Spleen (tissue), 11 donors: ENCODE data around the gene CELSR3. TPM values are rescaled to one million over a fixed set of nuclear protein-coding genes. Genes with fewer than 3 reads are reported as not detected.

Experiments
- DNase-seq: peaks from one replicate; pipeline ENCODE4 v3.0.0-alpha.2; 2020
- H3K27ac ChIP-seq, 8 donors: fragments of 200-600 bp; sonication (generic) in 7 of 8; 1 replicate in 4 of 8; 2 replicates in 4 of 8; pipeline versions ENCODE4 v1.5.0 to v1.8.0; 2016 to 2021; ENCODE audit warnings: inconsistent platforms in 4 of 8, mild to moderate bottlenecking in 4 of 8, moderate library complexity in 1 of 8
- H3K27me3 ChIP-seq, 7 donors: fragments of 200-600 bp; sonication (generic) in 6 of 7; replicated peaks in 1 of 7; 1 replicate in 4 of 7; 2 replicates in 3 of 7; pipeline versions ENCODE4 v1.5.0 to v1.8.0; 2016 to 2021; ENCODE audit warnings: inconsistent platforms in 3 of 7, mild to moderate bottlenecking in 1 of 7
- H3K36me3 ChIP-seq, 6 donors: fragments of 200-600 bp; sonication (generic) in 5 of 6; 1 replicate in 4 of 6; 2 replicates in 2 of 6; pipeline versions ENCODE4 v1.5.0 to v1.8.0; 2016 to 2021; ENCODE audit warnings: inconsistent platforms in 2 of 6
- H3K4me1 ChIP-seq, 6 donors: fragments of 200-600 bp; sonication (generic) in 5 of 6; 1 replicate in 3 of 6; 2 replicates in 3 of 6; pipeline versions ENCODE4 v1.5.0 to v1.8.0; 2016 to 2021; ENCODE audit warnings: inconsistent platforms in 3 of 6
- H3K4me3 ChIP-seq, 8 donors: fragments of 200-600 bp; sonication (generic) in 7 of 8; 1 replicate in 4 of 8; 2 replicates in 4 of 8; pipeline versions ENCODE4 v1.5.0 to v1.8.0; 2016 to 2021; ENCODE audit warnings: inconsistent platforms in 4 of 8, mild to moderate bottlenecking in 4 of 8, moderate library complexity in 2 of 8
- H3K9me3 ChIP-seq, 8 donors: fragments of 200-600 bp; sonication (generic) in 7 of 8; 1 replicate in 4 of 8; 2 replicates in 4 of 8; pipeline versions ENCODE4 v1.5.0 to v1.8.0; 2016 to 2021; ENCODE audit warnings: inconsistent platforms in 4 of 8
- POLR2A ChIP-seq, 3 donors: fragments of 450-650 bp; IDR thresholded peaks; one replicate each; pipeline ENCODE4 v1.5.1; 2017; ENCODE audit warnings: antibody characterized with exemption in 3 of 3, mild to moderate bottlenecking in 1 of 3
- POLR2AphosphoS5 ChIP-seq, 3 donors: sonication (generic); formaldehyde crosslinking; IDR thresholded peaks; one replicate each; pipeline ENCODE4 v1.5.1; 2017; ENCODE audit warnings: antibody characterized with exemption in 3 of 3
- WGBS, 5 donors: extraction: QIAGEN DNeasy Blood & Tissue Kit in 3 of 5; methylation state at CpG; one replicate each; pipeline versions ENCODE4 v1.1.5 to v1.1.7; 2013 to 2018; 5-methylcytosine and 5-hydroxymethylcytosine counted together
- intact Hi-C: fragments of 100-400 bp; cut with DNase I; formaldehyde crosslinking; loops from one replicate; pipeline ENCODE4 v1.15.0; 2023; ENCODE audit warnings: low total_unique reads
- polyA plus RNA-seq, 3 donors: library from polyadenylated mRNA; stranded (reverse); fragments of 200-250 nt; gene quantifications; one replicate each; pipeline ENCODE4 v1.2.1, GENCODE V29; 2013
- total RNA-seq, 7 donors: library from RNA; depleted of rRNA in 3 of 7; stranded (reverse); fragments of >200 nt in 3 of 7; fragmentation: NEBNext Ultra II Directional in 4 of 7; extraction: Animal tissue kit (Norgen Biotek cat#: 25700) in 4 of 7; gene quantifications; one replicate each; pipeline versions ENCODE4 v1.1.0 to v1.2.1, GENCODE V29; 2016 to 2021
- TF ChIP-seq, protein P1 (sequence below), 11 experiments: fragments of 200-600 bp in 7 of 11; fragments of 450-650 bp in 4 of 11; sonication (generic) in 4 of 11; IDR thresholded peaks in 8 of 11; conservative IDR thresholded peaks in 3 of 11; 1 replicate in 7 of 11; 2 replicates in 4 of 11; pipeline versions ENCODE4 v1.4.0 to v1.8.0; 2016 to 2021; ENCODE audit warnings: antibody characterized with exemption in 11 of 11, inconsistent platforms in 4 of 11, mild to moderate bottlenecking in 1 of 11
- donor health status: healthy with polysubstance abuse.
- donor health status: DM: no; HTN: no; CAD: no; lungs with moderate emphysema.
- donor health status: DM: no; HTN: no; CAD: no.
- donor health status: Bipolar disorder and iron deficiency.
- donor health status: healthy.
- donor health status: DM: no; HTN: no; CAD: no.
- donor health status: DM: yes; HTN: yes; CAD: no.

Gene CELSR3
- total and polyA plus RNA-seq, 10 donors = 0.56 to 2.7 (median 1.9) TPM

DNA sequence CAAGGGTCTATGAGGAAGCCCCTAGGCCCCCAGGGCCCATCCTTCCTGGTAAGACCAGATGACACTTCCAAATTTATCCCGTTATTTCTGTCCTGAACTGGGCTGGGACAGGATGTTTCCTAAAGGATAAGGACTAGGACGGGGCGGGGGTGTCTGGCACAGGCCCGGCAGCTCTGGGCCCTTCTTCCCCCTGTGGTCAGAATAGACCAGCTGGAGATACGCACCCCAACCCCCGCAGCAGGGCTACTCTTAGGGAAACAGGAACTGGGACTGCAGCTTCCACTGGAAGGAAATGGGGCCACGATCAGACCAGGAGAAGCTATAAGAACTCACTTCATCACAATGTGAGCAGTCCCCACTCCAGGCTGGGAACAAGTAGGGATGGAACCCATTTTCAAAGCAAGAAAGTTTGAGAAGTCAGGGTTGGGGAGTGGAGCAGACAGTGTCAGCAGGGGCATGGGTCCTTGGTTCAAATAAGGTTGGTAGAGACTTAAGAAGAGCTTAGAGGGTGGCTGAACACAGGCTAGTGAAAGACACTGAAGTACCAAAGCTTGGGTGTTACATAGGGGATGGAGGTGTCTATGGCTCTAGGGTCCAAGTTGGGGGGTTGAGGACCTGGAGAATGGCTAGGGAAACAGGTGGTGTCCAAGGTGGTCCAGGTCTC, 21.9 kb upstream of the CELSR3 start:
- Histone ChIP-seq H3K36me3 (peaks cover 4 to 58% (median 43%) of the 10 kb centered on the region in 6 donors), H3K27me3 (no peaks in the 10 kb centered on the region), H3K4me3 (peak overlapping the region in 5 of 8 donors; percentile 16 to 94 (median 78)), H3K9me3 (no peaks in the 10 kb centered on the region), H3K27ac (peak overlapping the region in 4 of 8 donors; percentile 5 to 89 (median 36)), H3K4me1 (peaks cover 18 to 47% (median 36%) of the 10 kb centered on the region in 6 donors)
- intact Hi-C loops = no loop called here
- 13 to 57% (median 28%) methylated on average over 4 to 7 of the region's 7 CpGs for WGBS, 5 donors
- TF ChIP-seq, protein P1, sequence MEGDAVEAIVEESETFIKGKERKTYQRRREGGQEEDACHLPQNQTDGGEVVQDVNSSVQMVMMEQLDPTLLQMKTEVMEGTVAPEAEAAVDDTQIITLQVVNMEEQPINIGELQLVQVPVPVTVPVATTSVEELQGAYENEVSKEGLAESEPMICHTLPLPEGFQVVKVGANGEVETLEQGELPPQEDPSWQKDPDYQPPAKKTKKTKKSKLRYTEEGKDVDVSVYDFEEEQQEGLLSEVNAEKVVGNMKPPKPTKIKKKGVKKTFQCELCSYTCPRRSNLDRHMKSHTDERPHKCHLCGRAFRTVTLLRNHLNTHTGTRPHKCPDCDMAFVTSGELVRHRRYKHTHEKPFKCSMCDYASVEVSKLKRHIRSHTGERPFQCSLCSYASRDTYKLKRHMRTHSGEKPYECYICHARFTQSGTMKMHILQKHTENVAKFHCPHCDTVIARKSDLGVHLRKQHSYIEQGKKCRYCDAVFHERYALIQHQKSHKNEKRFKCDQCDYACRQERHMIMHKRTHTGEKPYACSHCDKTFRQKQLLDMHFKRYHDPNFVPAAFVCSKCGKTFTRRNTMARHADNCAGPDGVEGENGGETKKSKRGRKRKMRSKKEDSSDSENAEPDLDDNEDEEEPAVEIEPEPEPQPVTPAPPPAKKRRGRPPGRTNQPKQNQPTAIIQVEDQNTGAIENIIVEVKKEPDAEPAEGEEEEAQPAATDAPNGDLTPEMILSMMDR (IDR thresholded peaks at IDR 0.05 in 8 of 11, conservative IDR thresholded peaks at IDR 0.05 in 3 of 11) = no peak
- TF ChIP-seq POLR2AphosphoS5 (IDR thresholded peaks at IDR 0.05) = no peak
- no peak for TF ChIP-seq POLR2A (IDR thresholded peaks at IDR 0.05)
- DNase-seq = no peak

DNA sequence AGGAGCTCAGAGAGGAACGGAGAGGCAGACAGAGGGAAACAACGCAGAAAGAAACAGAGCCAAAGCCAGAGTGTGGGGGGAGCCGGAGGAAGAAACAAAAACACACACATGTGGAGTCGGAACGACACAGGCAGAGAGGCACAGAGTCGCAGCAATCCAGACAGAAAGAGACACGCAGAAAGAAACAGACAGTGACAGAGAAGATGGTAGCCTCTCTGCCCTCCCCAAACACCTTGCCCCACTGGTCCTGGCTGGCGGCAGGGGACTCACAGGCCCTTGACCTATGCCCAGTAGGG, 21.3 kb upstream of the CELSR3 start:
- Histone ChIP-seq H3K9me3 (no peaks in the 10 kb centered on the region), H3K27ac (peak overlapping the region in 4 of 8 donors; percentile 5 to 40 (median 31)), H3K4me3 (peak overlapping the region in 3 of 8 donors; percentile 78 to 94 (median 81)), H3K27me3 (no peaks in the 10 kb centered on the region), H3K4me1 (peaks cover 18 to 51% (median 41%) of the 10 kb centered on the region in 6 donors), H3K36me3 (peaks cover 4 to 58% (median 41%) of the 10 kb centered on the region in 6 donors)
- intact Hi-C loops = no loop called here
- TF ChIP-seq POLR2AphosphoS5 (IDR thresholded peaks at IDR 0.05) (no peak), POLR2A (IDR thresholded peaks at IDR 0.05) (no peak)
- TF ChIP-seq, protein P1 (IDR thresholded peaks at IDR 0.05 in 8 of 11, conservative IDR thresholded peaks at IDR 0.05 in 3 of 11) = no peak
- DNase-seq = no peak
- 58 to 83% (median 71%) methylated on average over 8 of the region's 8 CpGs for WGBS, 5 donors

DNA sequence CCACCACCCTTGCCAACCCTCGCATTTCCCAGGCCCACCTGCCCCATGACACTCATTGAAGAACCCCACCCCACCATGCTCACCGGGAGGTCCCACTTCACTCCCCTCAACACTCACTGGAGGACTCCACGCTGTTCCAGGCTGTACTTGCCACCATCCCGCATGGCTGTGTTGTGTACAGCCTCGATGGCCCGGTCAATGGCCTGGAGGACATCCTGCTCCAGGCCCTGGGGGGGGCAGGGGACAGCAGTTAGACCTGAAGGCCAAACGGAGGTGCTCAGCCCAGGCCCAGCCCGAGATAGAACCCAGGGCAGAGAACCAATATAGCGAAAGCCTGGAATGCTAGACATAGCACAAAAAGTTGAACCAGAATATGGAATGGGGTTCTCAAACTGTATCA, 20.1 kb upstream of the CELSR3 start:
- Histone ChIP-seq H3K36me3 (peaks cover 0 to 58% (median 39%) of the 10 kb centered on the region in 6 donors), H3K27ac (peak overlapping the region in 1 of 8 donors; percentile 0), H3K9me3 (no peaks in the 10 kb centered on the region), H3K27me3 (no peaks in the 10 kb centered on the region), H3K4me1 (peaks cover 18 to 51% (median 41%) of the 10 kb centered on the region in 6 donors), H3K4me3 (no peak overlapping the region)
- intact Hi-C loops = no loop called here
- WGBS, 5 donors = 82 to 98% (median 89%) methylated on average over 9 of the region's 9 CpGs
- DNase-seq = no peak
- TF ChIP-seq POLR2A (IDR thresholded peaks at IDR 0.05) = no peak
- TF ChIP-seq, protein P1 (IDR thresholded peaks at IDR 0.05 in 8 of 11, conservative IDR thresholded peaks at IDR 0.05 in 3 of 11) = no peak
- TF ChIP-seq POLR2AphosphoS5 (IDR thresholded peaks at IDR 0.05) = no peak

DNA sequence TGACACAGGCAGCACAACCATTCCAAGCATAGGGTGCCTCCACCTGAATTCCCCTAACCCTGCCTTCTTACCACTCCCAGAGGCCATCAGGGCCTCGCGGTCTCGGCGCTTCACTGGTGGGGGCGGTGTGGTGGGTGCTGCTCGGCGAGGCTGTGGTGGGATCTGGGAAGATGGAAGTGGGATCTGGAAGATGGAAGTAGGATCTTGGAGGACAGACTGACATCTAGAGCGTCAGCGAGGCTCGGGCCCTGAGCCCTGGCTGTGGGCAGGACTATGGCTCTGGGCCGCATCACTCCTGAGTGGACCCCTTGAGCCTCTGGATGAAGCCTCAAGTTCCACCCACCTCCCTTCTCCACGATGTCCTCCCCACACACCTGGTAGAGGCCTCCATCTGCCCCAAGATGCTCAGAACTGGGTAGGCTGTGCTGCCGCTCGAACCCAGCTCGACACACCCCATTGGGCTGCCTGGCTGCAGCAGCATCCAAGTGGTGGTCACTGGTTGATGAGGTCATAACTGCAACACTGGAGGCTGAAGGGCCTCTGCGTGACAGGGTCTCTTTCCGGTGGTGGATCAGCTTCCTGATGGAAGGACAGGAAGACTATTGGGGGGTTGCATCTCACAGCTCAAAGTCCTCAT, 19.4 kb upstream of the CELSR3 start:
- H3K27ac ChIP-seq = no peak overlapping the region
- peak; percentile 61 for DNase-seq
- WGBS, 5 donors = 95 to 97% (median 96%) methylated on average over 12 to 17 of the region's 17 CpGs

More for the DNA sequence above, 19.4 kb upstream of the CELSR3 start:
- H3K4me3 ChIP-seq = no peak overlapping the region
- H3K36me3 ChIP-seq = peaks cover 0 to 58% (median 33%) of the 10 kb centered on the region in 6 donors
- intact Hi-C loops = no loop called here
- H3K27me3 ChIP-seq = no peaks in the 10 kb centered on the region
- no peak for TF ChIP-seq POLR2A (IDR thresholded peaks at IDR 0.05)
- no peak for TF ChIP-seq POLR2AphosphoS5 (IDR thresholded peaks at IDR 0.05)
- TF ChIP-seq, protein P1 (IDR thresholded peaks at IDR 0.05 in 8 of 11, conservative IDR thresholded peaks at IDR 0.05 in 3 of 11) = no peak
- H3K4me1 ChIP-seq = peaks cover 18 to 51% (median 41%) of the 10 kb centered on the region in 6 donors
- H3K9me3 ChIP-seq = no peaks in the 10 kb centered on the region
